Measurements from ENCODE around the gene M6PR. TPM values are rescaled to one million over a fixed set of nuclear protein-coding genes. Genes with fewer than 3 reads are reported as not detected.

Gene M6PR
- total RNA-seq, 2 experiments from 2014 or later: 213 to 226 TPM

- DNase-seq: no peak
- H3K4me3 Mint-ChIP-seq: no peak overlapping the region
- peak overlapping the region; percentile 11 for H3K27ac Mint-ChIP-seq
- no peaks in the 10 kb centered on the region for H3K27me3 Mint-ChIP-seq
- H3K4me1 Mint-ChIP-seq: peaks cover 17% of the 10 kb centered on the region
- peaks cover 9% of the 10 kb centered on the region for H3K9me3 Mint-ChIP-seq
- H3K36me3 Mint-ChIP-seq: peaks cover 37% of the 10 kb centered on the region
Measured at GRCh38 chr12:8960176-8960575, 10.7 kb upstream of the M6PR start.

GRCh38 chr12:8958066-8958465 lies 8.6 kb upstream of the M6PR start:
- no peak for DNase-seq
- Mint-ChIP-seq H3K27me3 (no peaks in the 10 kb centered on the region), H3K4me1 (peaks cover 32% of the 10 kb centered on the region), H3K9me3 (peaks cover 2% of the 10 kb centered on the region), H3K36me3 (peaks cover 40% of the 10 kb centered on the region), H3K27ac (no peak overlapping the region), H3K4me3 (no peak overlapping the region)

- Mint-ChIP-seq H3K4me1 (peaks cover 37% of the 10 kb centered on the region), H3K4me3 (no peak overlapping the region), H3K36me3 (peaks cover 46% of the 10 kb centered on the region), H3K27ac (no peak overlapping the region), H3K27me3 (no peaks in the 10 kb centered on the region), H3K9me3 (peaks cover 7% of the 10 kb centered on the region)
- DNase-seq: no peak
Measured at GRCh38 chr12:8957561-8957960, 8.1 kb upstream of the M6PR start.

GRCh38 chr12:8956772-8957171 lies 7.3 kb upstream of the M6PR start:
- H3K27ac Mint-ChIP-seq: no peak overlapping the region
- H3K9me3 Mint-ChIP-seq: peaks cover 8% of the 10 kb centered on the region
- no peak overlapping the region for H3K4me3 Mint-ChIP-seq
- no peaks in the 10 kb centered on the region for H3K27me3 Mint-ChIP-seq
- H3K36me3 Mint-ChIP-seq: peaks cover 43% of the 10 kb centered on the region
- H3K4me1 Mint-ChIP-seq: peaks cover 44% of the 10 kb centered on the region
- DNase-seq: no peak

- Mint-ChIP-seq H3K4me3 (no peak overlapping the region), H3K4me1 (peaks cover 49% of the 10 kb centered on the region), H3K9me3 (peaks cover 8% of the 10 kb centered on the region), H3K36me3 (peaks cover 44% of the 10 kb centered on the region), H3K27ac (no peak overlapping the region), H3K27me3 (no peaks in the 10 kb centered on the region)
- no peak for DNase-seq
Measured at GRCh38 chr12:8956073-8956472, 6.6 kb upstream of the M6PR start.

GRCh38 chr12:8953773-8954402 lies 4.4 kb upstream of the M6PR start:
- Mint-ChIP-seq H3K27me3 (no peaks in the 10 kb centered on the region), H3K9me3 (peaks cover 8% of the 10 kb centered on the region), H3K4me3 (peak overlapping the region; percentile 47), H3K36me3 (peaks cover 48% of the 10 kb centered on the region), H3K4me1 (peaks cover 36% of the 10 kb centered on the region), H3K27ac (peak overlapping the region; percentile 79)
- DNase-seq: peak; percentile 46

- H3K27ac Mint-ChIP-seq: peak overlapping the region; percentile 91
- H3K9me3 Mint-ChIP-seq: peaks cover 8% of the 10 kb centered on the region
- H3K36me3 Mint-ChIP-seq: peaks cover 54% of the 10 kb centered on the region
- H3K27me3 Mint-ChIP-seq: no peaks in the 10 kb centered on the region
- DNase-seq: peak; percentile 38
- H3K4me1 Mint-ChIP-seq: peaks cover 42% of the 10 kb centered on the region
- peak overlapping the region; percentile 75 for H3K4me3 Mint-ChIP-seq
Measured at GRCh38 chr12:8951744-8952143, 2.3 kb upstream of the M6PR start.

- peaks cover 52% of the 10 kb centered on the region for H3K36me3 Mint-ChIP-seq
- no peak for DNase-seq
Measured at GRCh38 chr12:8950702-8951478, 1.4 kb upstream of the M6PR start.

GRCh38 chr12:8950221-8950527 lies 729 bp upstream of the M6PR start:
- H3K4me3 Mint-ChIP-seq: peak overlapping the region; percentile 100

More at GRCh38 chr12:8950702-8951478, 1.4 kb upstream of the M6PR start:
- peaks cover 50% of the 10 kb centered on the region for H3K4me1 Mint-ChIP-seq
- H3K27me3 Mint-ChIP-seq: no peaks in the 10 kb centered on the region
- H3K9me3 Mint-ChIP-seq: peaks cover 8% of the 10 kb centered on the region
- peak overlapping the region; percentile 100 for H3K4me3 Mint-ChIP-seq
- peak overlapping the region; percentile 98 for H3K27ac Mint-ChIP-seq

GRCh38 chr12:8948701-8949341 lies 624 bp downstream of the M6PR start:
- peaks cover 42% of the 10 kb centered on the region for H3K4me1 Mint-ChIP-seq
- H3K36me3 Mint-ChIP-seq: peaks cover 47% of the 10 kb centered on the region
- peak overlapping the region; percentile 98 for H3K27ac Mint-ChIP-seq
- H3K27me3 Mint-ChIP-seq: no peaks in the 10 kb centered on the region
- DNase-seq: no peak
- H3K9me3 Mint-ChIP-seq: peaks cover 8% of the 10 kb centered on the region
- H3K4me3 Mint-ChIP-seq: peak overlapping the region; percentile 100

More at GRCh38 chr12:8950221-8950527, 729 bp upstream of the M6PR start:
- no peaks in the 10 kb centered on the region for H3K27me3 Mint-ChIP-seq
- H3K4me1 Mint-ChIP-seq: peaks cover 50% of the 10 kb centered on the region
- H3K36me3 Mint-ChIP-seq: peaks cover 53% of the 10 kb centered on the region
- H3K27ac Mint-ChIP-seq: peak overlapping the region; percentile 98
- H3K9me3 Mint-ChIP-seq: peaks cover 8% of the 10 kb centered on the region
- DNase-seq: no peak

GRCh38 chr12:8947737-8948136 lies 1.7 kb downstream of the M6PR start:
- peaks cover 3% of the 10 kb centered on the region for H3K9me3 Mint-ChIP-seq
- peak overlapping the region; percentile 50 for H3K27ac Mint-ChIP-seq
- peaks cover 40% of the 10 kb centered on the region for H3K36me3 Mint-ChIP-seq
- no peaks in the 10 kb centered on the region for H3K27me3 Mint-ChIP-seq
- no peak for DNase-seq
- H3K4me1 Mint-ChIP-seq: peaks cover 31% of the 10 kb centered on the region
- H3K4me3 Mint-ChIP-seq: peak overlapping the region; percentile 100

- peaks cover 37% of the 10 kb centered on the region for H3K36me3 Mint-ChIP-seq
- DNase-seq: no peak
- no peaks in the 10 kb centered on the region for H3K9me3 Mint-ChIP-seq
- H3K27me3 Mint-ChIP-seq: no peaks in the 10 kb centered on the region
- peaks cover 22% of the 10 kb centered on the region for H3K4me1 Mint-ChIP-seq
- peak overlapping the region; percentile 78 for H3K27ac Mint-ChIP-seq
- peak overlapping the region; percentile 100 for H3K4me3 Mint-ChIP-seq
Measured at GRCh38 chr12:8946733-8947132, 2.7 kb downstream of the M6PR start.

- Mint-ChIP-seq H3K36me3 (peaks cover 28% of the 10 kb centered on the region), H3K27ac (peak overlapping the region; percentile 12), H3K27me3 (no peaks in the 10 kb centered on the region), H3K4me3 (no peak overlapping the region), H3K9me3 (no peaks in the 10 kb centered on the region), H3K4me1 (peaks cover 16% of the 10 kb centered on the region)
- no peak for DNase-seq
Measured at GRCh38 chr12:8943565-8944186, 5.8 kb downstream of the M6PR start.

- DNase-seq: no peak
- Mint-ChIP-seq H3K4me3 (no peak overlapping the region), H3K4me1 (peaks cover 9% of the 10 kb centered on the region), H3K9me3 (no peaks in the 10 kb centered on the region), H3K36me3 (peaks cover 20% of the 10 kb centered on the region), H3K27me3 (no peaks in the 10 kb centered on the region), H3K27ac (peak overlapping the region; percentile 22)
Measured at GRCh38 chr12:8941691-8942478, 7.6 kb downstream of the M6PR start.

Measured in activated naive CD8-positive, alpha-beta T cell treated with anti-CD3 and anti-CD28 coated beads for 36 hours (primary cell).